C4-2B (cell line): ENCODE measurements around the gene WNT7B.

Source experiments
- ZFX ChIP-seq: fragments of 450-650 bp; IDR thresholded peaks from 2 replicates; pipeline ENCODE4 v1.6.1; 2017
- TF ChIP-seq, protein P1 (sequence below): fragments of 450-650 bp; conservative IDR thresholded peaks from 2 replicates; pipeline ENCODE4 v1.5.1; 2017; ENCODE audit warnings: mild to moderate bottlenecking

DNA sequence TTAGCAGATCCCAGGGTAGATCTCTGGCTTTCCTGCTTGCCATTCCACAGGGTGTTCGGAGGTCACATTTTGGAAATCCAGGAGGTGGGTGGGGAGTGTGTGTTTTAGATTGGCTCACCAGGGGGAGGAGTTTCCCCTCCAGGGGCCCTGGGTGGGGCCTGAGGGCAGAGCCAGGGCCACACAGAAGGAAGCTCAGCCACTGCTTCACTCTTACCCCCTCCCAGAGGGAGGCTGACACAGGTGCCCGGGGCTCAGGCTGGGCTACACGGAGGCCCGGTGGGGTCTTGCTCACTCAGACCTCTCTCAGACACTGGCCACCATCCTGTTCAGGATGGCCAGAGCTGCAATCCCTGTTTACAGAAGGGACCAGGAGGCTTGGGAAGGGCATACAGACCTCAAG lies 2.5 kb downstream of the WNT7B start:
- TF ChIP-seq, protein P1, sequence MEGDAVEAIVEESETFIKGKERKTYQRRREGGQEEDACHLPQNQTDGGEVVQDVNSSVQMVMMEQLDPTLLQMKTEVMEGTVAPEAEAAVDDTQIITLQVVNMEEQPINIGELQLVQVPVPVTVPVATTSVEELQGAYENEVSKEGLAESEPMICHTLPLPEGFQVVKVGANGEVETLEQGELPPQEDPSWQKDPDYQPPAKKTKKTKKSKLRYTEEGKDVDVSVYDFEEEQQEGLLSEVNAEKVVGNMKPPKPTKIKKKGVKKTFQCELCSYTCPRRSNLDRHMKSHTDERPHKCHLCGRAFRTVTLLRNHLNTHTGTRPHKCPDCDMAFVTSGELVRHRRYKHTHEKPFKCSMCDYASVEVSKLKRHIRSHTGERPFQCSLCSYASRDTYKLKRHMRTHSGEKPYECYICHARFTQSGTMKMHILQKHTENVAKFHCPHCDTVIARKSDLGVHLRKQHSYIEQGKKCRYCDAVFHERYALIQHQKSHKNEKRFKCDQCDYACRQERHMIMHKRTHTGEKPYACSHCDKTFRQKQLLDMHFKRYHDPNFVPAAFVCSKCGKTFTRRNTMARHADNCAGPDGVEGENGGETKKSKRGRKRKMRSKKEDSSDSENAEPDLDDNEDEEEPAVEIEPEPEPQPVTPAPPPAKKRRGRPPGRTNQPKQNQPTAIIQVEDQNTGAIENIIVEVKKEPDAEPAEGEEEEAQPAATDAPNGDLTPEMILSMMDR = no peak
- no peak for TF ChIP-seq ZFX
